Embryonic facial prominence (tissue), 1 donor: ENCODE results near the gene CPNE7.
"Not testable (repeated sequence)": the region's sequence is repeated elsewhere in the genome, so short reads cannot be mapped to it uniquely, and the experiment has no call there.

Source experiments
- DNase-seq: peaks from one replicate; pipeline ENCODE4 v3.0.0-alpha.2; 2016; ENCODE audit errors: extremely low spot score

CPNE7 gene

GRCh38 chr16:89565506-89566372 is 9.8 kb upstream of the CPNE7 start:
- no peak for DNase-seq

- no peak for DNase-seq
These were observed 7.6 kb upstream of the CPNE7 start for GRCh38 chr16:89567656-89568594.

GRCh38 chr16:89569506-89570341 is 5.8 kb upstream of the CPNE7 start:
- no peak for DNase-seq

DNA sequence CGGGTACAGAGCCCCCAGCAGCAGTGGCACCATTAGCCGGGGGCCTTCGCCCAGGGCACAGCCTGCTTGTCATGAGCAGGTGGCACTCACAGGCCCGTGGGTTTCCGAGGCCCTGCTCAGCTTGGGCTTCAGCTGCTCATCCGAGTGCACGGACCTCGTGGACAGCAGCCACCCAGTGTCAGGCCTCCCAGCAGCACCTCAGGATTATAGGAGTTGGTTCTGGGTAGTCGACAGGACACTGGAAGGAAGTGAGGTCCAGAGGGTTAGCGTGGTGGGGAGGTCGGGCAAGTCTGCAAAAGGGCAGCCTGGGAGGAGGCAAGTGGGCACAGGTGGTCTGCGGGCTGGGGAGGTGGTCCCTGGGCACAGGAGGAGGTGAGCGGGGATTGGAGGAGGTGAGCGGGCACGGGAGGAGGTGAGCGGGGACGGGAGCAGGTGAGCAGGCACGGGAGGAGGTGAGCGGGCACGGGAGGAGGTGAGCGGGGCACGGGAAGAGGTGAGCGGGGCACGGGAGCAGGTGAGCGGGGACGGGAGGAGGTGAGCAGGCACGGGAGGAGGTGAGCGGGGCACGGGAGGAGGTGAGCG is 5.1 kb upstream of the CPNE7 start:
- DNase-seq: no peak

DNA sequence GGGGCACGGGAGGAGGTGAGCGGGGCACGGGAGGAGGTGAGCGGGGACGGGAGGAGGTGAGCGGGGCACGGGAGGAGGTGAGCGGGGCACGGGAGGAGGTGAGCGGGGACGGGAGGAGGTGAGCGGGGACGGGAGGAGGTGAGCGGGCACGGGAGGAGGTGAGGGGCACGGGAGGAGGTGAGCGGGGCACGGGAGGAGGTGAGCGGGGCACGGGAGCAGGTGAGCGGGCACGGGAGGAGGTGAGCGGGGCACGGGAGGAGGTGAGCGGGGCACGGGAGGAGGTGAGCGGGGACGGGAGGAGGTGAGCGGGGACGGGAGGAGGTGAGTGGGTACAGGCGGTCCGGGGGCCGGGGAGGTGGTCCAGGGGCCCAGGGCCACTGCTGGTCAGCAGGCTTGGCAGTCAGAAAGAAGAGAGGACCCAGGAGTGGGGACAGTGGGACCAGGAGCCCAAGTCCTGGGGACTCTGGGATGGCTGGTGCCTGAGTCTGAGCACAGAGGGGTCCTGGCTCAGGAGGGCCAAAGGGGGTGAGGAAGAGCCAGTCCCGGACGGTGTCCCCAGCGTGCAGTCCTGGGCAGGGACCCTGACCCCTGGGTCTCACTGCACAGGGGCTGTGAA is 4.5 kb upstream of the CPNE7 start:
- DNase-seq: not testable (repeated sequence)

DNA sequence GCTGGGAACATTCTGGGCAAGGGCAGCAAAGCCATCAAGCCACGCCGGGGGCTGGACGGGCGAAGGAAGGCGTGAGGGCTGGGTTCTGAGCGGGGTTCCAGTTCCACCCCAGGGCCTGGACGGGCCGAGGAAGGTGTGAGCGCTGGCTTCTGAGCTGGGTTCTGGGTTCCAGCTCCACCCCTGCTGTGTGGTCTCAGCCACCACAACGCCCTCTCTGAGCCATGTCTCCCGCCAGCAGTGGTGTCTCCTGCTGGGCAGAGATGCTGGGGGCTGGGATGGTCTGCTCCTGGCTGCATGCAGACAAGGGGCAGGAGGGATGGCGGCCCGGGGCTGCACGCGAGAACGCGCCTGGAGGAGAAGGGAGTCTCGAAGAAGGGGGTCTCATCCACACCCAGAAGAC is 3.9 kb upstream of the CPNE7 start:
- DNase-seq: no peak

DNA sequence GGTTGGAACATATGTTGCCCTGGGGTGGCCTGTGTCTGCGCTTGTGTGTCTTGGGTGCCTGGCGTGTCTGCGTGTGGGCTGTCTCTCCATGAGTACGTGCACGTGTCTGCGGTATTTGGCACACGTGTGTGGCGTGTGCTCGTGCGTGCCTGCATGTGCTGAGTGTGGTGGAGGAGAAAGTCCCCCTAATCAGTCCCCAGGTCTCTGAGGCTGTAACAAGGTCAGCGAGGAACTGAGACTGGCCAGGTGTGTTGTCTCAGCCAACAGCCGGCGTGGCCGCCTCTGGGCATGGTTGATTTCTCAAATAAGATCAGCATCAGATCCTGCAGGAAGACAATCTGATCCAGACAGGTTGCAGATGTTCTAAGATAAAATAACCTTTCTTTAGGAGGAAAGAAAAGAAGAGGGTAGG is 3.5 kb upstream of the CPNE7 start:
- DNase-seq: no peak

GRCh38 chr16:89572485-89573205 is 2.9 kb upstream of the CPNE7 start:
- DNase-seq: no peak

DNA sequence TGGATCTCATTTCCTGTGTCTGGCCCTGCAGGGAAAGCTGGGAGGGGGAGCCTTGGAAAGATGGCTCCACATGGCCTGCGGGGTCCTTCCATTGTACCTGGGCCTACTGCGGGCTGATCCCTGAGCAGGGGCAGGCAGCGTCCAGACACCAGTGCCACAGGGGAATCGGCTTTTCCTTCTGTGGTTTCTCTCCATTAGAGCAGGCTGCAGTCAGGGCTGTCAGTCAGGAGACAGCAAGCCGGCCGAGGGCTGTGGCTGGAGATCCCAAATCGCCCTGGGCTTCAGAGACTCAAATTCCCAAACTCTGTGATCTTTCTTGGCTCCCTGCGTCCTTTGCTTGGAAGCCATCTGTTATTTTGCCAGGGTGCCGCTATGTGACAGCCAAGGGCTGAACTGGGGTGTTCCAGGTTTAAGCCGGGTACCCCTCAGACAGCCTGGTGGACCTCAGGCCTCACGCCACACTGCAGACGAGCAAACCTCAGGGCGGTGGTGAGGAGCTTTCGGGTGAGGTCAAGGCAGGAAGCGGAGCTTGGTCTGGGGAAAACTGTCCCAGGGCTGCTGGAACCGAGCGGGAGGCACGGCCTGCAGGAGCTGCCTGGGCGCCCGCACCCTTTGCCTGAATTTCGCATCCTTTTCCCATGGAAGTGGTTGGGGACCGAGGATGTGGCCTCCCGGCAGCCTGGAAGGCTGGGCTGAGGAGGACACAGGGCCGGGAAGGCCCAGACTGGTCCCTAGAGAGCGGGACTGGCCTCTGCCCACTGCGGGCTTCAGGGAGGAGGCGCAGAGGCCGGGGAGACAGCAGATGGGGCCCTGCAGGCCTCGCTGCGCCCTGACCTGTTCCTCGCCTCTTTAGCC is 1.5 kb upstream of the CPNE7 start:
- no peak for DNase-seq

DNA sequence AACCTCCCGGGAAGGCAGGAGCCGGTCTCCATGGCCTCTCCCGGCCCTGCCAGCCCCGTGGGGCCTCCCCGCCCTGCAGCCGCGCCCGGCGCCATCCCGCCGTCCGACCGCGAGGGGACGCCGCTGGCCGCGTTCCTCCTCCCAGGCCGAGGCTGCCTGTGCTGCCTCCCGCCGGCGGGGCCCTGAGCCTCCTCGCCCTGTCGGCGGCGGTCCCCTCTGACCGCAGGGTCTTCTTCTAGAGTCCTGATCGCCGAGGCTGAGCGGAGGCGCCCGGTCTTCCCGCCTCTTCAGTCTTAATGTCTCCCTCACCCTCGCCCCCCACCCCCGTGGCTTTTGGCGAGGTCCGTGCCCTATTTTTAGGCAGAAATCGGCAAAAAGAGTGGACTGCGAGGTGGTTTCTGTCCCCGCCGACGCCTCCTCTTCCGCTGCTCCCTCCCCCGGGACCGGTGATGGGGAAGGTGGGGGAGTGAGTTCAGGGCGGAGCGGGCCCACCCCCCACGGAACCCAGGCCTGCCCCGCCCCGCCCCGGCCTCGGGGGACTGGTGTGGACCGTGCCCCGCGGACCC is 794 bp upstream of the CPNE7 start:
- DNase-seq: no peak

DNA sequence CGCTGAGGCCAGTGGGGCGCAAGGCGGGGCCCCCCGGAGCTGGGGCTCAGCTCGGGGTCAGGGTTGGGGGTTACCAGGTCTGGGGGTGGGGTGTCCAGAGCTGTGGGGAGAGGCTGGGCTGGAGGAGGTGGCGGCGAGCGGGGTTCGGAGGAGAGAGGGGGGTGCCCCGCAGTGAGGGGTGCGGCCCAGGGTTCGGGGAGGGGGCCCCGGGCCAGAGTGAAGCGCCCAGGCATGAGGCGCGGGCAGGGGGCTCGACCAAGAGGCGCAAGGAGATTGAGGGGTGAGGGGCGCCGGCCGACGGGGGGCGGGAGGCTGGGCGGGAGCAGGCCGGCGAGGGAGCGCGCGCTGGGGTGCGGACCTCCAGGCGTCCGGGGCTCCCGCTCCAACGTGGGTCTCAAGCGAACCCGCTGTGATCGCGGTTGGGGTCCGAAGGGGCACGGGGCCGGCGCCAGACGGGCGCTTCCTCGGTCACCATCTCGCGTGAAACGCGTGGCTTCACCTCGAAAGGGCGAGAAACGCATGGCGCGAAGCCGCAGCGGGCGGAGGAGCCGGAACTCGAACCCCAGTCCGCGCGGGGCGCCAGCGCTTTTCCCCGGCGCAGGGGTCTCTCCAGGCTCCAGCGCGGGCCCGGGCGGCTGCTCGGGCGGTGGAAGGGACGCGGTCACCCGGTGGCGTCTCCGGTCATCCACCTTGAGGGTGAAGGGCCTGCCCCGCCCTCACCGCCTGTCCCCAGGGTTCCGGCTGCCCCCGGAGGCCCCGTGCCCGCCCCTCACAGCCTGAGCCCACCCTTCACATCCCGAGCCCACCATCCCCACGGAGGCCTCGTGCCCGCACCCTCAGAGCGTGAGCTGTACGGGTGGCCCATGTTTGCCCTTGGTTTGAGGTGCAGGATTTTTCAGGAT is 846 bp downstream of the CPNE7 start:
- no peak for DNase-seq

GRCh38 chr16:89577055-89577759 is 1.6 kb downstream of the CPNE7 start:
- DNase-seq: no peak

DNA sequence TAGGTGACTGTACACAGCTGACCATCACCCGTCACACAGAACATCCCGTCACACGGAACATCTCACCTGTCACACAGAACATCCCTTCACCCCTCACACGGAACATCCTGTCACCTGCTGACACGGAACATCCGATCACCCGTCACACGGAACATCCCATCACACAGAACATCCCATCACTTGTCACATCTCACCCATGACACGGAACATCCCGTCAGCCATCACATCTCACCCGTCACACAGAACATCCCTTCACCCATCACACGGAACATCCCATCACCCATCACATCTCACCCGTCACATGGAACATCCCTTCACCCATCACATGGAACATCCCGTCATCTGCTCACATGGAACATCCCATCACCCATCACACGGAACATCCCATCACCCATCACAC is 3.8 kb downstream of the CPNE7 start:
- DNase-seq: no peak

DNA sequence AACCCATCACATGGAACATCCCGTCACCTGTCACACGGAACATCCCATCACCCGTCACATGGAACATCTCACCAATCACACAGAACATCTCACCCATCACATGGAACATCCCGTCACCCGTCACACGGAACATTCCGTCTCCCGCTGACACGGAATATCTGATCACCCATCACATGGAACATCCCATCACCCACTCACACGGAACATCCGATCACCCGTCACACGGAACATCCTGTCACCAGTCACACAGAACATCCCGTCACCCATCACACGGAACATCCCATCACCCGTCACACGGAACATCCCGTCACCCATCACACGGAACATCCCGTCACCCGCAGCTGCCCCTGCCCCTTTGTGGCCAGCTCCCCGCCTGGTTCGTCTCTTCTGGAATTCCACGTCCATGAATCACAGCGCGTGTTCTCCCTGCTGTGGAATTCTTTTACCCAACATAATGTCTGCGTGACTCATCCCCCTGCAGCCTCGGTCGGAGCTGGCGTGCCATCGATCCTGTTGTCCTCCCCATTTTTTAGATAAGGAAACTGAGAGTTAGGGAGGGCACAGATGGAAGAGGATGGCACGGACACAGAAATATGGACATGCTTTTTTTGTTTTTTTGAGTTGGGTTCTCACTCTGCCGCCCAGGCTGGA is 5.6 kb downstream of the CPNE7 start:
- DNase-seq: no peak

DNA sequence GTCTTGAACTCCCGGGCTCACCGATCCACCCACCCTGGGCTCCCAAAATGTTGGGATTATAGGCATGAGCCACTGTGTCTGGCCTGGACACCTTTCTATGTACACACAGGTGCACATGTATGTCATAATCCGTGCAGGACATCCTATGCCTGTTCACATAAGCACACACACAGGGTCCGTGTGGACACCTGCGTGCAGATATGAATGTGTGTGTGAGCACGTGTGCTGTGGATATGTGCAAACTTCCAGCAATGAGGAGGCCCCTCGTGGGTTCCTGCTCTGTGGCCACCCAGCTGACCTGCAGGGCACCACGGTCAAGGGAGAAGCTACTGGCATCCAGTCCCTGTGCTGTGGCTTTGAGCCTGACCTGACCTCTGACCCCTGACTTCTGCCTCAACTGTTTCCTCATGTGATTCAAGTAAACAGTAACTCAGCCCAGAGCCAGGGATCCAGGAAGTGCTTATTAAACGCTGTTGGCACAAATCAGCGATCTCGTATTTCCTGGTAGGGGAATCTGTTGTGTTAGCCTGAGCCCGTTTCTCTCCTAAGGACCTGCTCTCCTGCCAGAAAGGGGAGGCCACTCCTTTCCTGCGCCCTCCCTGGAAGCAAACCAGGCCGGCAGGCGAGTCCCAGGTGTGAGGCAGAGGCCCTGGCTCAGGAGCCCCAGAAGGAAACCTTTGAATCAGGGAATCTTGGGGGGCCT is 6.5 kb downstream of the CPNE7 start:
- DNase-seq: no peak

DNA sequence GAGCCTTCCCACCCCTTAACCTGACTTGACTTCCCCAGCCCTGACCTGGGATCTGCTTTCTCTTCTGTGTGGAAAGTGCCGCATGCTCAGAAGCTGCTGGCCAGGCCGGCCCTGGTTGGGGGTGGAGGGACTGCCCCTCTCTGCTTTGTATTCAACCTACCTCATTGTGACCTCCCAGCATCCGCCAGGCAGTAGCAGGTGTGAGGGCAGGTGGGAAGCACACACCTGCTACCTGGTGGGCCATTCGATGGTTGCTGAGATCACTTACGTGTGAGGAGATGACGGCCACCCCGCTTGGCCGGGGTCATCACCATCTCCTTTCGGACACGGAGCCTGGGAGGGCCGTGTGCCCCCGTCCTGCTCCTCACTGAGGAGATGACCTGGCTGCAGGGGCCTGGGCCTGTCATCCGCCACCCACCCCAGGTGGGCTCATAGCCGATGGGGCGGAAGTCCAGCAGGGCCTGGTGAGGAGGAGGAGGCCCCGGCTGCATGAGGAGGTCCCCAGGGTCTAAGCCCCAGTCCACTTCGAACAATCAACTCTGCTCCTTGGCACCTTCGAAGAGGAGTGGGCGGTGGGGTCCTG is 7.1 kb downstream of the CPNE7 start:
- DNase-seq: no peak
